SK-N-SH (cell line): Measurements from ENCODE around the gene NIN. TPM values are rescaled to one million over a fixed set of nuclear protein-coding genes. Genes with fewer than 3 reads are reported as not detected.

ENCODE experiments used
- CTCF ChIA-PET: fragments of 300-600, 350-600 bp; formaldehyde crosslinking; extraction: SDS; loops from one replicate; lab custom pipeline; 2021; lab: Yijun Ruan, JAX
- POLR2A ChIA-PET: fragments of 350-600 bp; sonication (Branson Sonifier 250); formaldehyde crosslinking; extraction: SDS; loops from one replicate; lab custom pipeline; 2020; ENCODE audit warnings: antibody characterized with exemption, inconsistent platforms; lab: Yijun Ruan, JAX
- DNase-seq: peaks from one replicate; pipeline ENCODE4 v3.0.0; 2012
- H2AFZ ChIP-seq: fragments of 200-600 bp; sonication (generic); 2 replicates; pipeline ENCODE4 v1.8.1; 2016; ENCODE audit warnings: antibody characterized with exemption, mild to moderate bottlenecking, low read depth
- H3F3A ChIP-seq: fragments of 200-600 bp; sonication (generic); replicated peaks from 2 replicates; pipeline ENCODE3; 2016; ENCODE audit warnings: antibody characterized with exemption, mild to moderate bottlenecking; ENCODE audit not compliant: insufficient read depth
- H3K27ac ChIP-seq, 2 experiments: fragments of 200-500 bp in 1 of 2; fragments of 200-600 bp in 1 of 2; sonication (Bioruptor generic) in 1 of 2; sonication (generic), shearing (Covaris generic) in 1 of 2; 2 replicates each; pipeline versions ENCODE4 v1.5.1 to v1.6.1; 2014 to 2016; ENCODE audit warnings: low read depth in 2 of 2, inconsistent platforms in 1 of 2, low read length in 1 of 2, mild to moderate bottlenecking in 1 of 2, mixed read lengths in 1 of 2
- H3K27me3 ChIP-seq: fragments of 200-600 bp; sonication (generic), shearing (Covaris generic); 2 replicates; pipeline ENCODE4 v1.6.1; 2016; ENCODE audit warnings: mixed run types; ENCODE audit not compliant: insufficient read depth
- H3K36me3 ChIP-seq, 2 experiments: fragments of 200-500 bp in 1 of 2; fragments of 200-600 bp in 1 of 2; sonication (Bioruptor generic) in 1 of 2; sonication (generic) in 1 of 2; replicated peaks in 1 of 2; 2 replicates each; pipeline versions ENCODE3 to v1.5.1; 2014 to 2016; ENCODE audit warnings: low read length in 1 of 2, mild to moderate bottlenecking in 1 of 2; ENCODE audit not compliant: insufficient read depth in 2 of 2, control insufficient read depth in 1 of 2
- H3K4me1 ChIP-seq, 2 experiments: fragments of 200-500 bp in 1 of 2; fragments of 200-600 bp in 1 of 2; sonication (Bioruptor generic) in 1 of 2; sonication (generic), shearing (Covaris generic) in 1 of 2; 2 replicates each; pipeline versions ENCODE4 v1.5.1 to v1.6.1; 2014 to 2016; ENCODE audit warnings: low read depth in 1 of 2, low read length in 1 of 2, mixed run types in 1 of 2; ENCODE audit not compliant: insufficient read depth in 2 of 2, control insufficient read depth in 1 of 2
- H3K4me2 ChIP-seq: fragments of 200-600 bp; sonication (generic), shearing (Covaris generic); 2 replicates; pipeline ENCODE4 v1.6.1; 2017; ENCODE audit warnings: mixed run types
- H3K4me3 ChIP-seq, 2 experiments: fragments of 200-500 bp in 1 of 2; fragments of 200-600 bp in 1 of 2; sonication (Bioruptor generic) in 1 of 2; sonication (generic), shearing (Covaris generic) in 1 of 2; 2 replicates each; pipeline versions ENCODE4 v1.5.1 to v1.8.1; 2014 to 2016; ENCODE audit warnings: low read depth in 2 of 2, inconsistent platforms in 1 of 2, low read length in 1 of 2, mild to moderate bottlenecking in 1 of 2, mixed read lengths in 1 of 2, moderate library complexity in 1 of 2
- H3K79me2 ChIP-seq: fragments of 200-600 bp; sonication (generic); 2 replicates; pipeline ENCODE4 v1.8.1; 2017; ENCODE audit warnings: mild to moderate bottlenecking; ENCODE audit not compliant: insufficient read depth
- H3K9ac ChIP-seq: fragments of 200-600 bp; sonication (generic); 2 replicates; pipeline ENCODE4 v1.6.1; 2017; ENCODE audit warnings: mixed run types
- H3K9me2 ChIP-seq: fragments of 200-600 bp; sonication (generic); 2 replicates; pipeline ENCODE4 v1.6.1; 2017; ENCODE audit warnings: mixed run types
- H3K9me3 ChIP-seq: fragments of 200-600 bp; sonication (generic); 2 replicates; pipeline ENCODE4 v1.6.1; 2017; ENCODE audit warnings: mixed run types, mild to moderate bottlenecking, moderate library complexity
- H4K20me1 ChIP-seq: fragments of 200-600 bp; sonication (generic); 2 replicates; pipeline ENCODE4 v1.6.1; 2017; ENCODE audit warnings: mild to moderate bottlenecking, mixed run types; ENCODE audit not compliant: insufficient read depth
- CHD2 ChIP-seq: fragments of 150-350 bp; IDR thresholded peaks from 2 replicates; pipeline ENCODE4 v1.6.1; 2018; ENCODE audit warnings: low read length; ENCODE audit not compliant: partially characterized antibody
- ELF1 ChIP-seq: IDR thresholded peaks from 2 replicates; pipeline ENCODE4 v1.4.0; 2012
- EP300 ChIP-seq, 2 experiments: IDR thresholded peaks; 2 replicates each; pipeline versions ENCODE4 v1.4.0 to v1.6.1; 2012; ENCODE audit warnings: borderline replicate concordance in 1 of 2, low read depth in 1 of 2, low read length in 1 of 2
- EZH2phosphoT487 ChIP-seq: fragments of 200-600 bp; sonication (generic); IDR thresholded peaks from 2 replicates; pipeline ENCODE4 v1.6.1; 2017; ENCODE audit warnings: low read depth, mixed run types, mild to moderate bottlenecking, antibody characterized with exemption, moderate library complexity, borderline replicate concordance
- FOSL2 ChIP-seq: IDR thresholded peaks from 2 replicates; pipeline ENCODE4 v1.4.0; 2012; ENCODE audit warnings: low read depth, mild to moderate bottlenecking, moderate library complexity, borderline replicate concordance
- GATA2 ChIP-seq: sonication (generic); formaldehyde crosslinking; IDR thresholded peaks from 2 replicates; pipeline ENCODE4 v1.5.0; 2020; ENCODE audit warnings: mild to moderate bottlenecking, missing genetic modification reagents
- MEF2A ChIP-seq: IDR thresholded peaks from 2 replicates; pipeline ENCODE4 v1.4.0; 2012; ENCODE audit warnings: low read depth, borderline replicate concordance
- MXI1 ChIP-seq: IDR thresholded peaks from 2 replicates; pipeline ENCODE4 v1.6.1; 2012; ENCODE audit warnings: mild to moderate bottlenecking, low read depth, low read length, improper control_type of control experiment
- POLR2AphosphoS5 ChIP-seq: IDR thresholded peaks from 2 replicates; pipeline ENCODE4 v1.6.1; 2012; ENCODE audit warnings: low read depth, low read length
- SMC3 ChIP-seq: IDR thresholded peaks from 2 replicates; pipeline ENCODE4 v1.6.1; 2012; ENCODE audit warnings: low read depth, low read length, improper control_type of control experiment
- TCF12 ChIP-seq: IDR thresholded peaks from 2 replicates; pipeline ENCODE4 v1.4.0; 2012
- YY1 ChIP-seq: IDR thresholded peaks from 2 replicates; pipeline ENCODE4 v1.4.0; 2012; ENCODE audit warnings: low read depth, mild to moderate bottlenecking
- WGBS: methylation state at CpG from one replicate; pipeline ENCODE4 v1.1.6; 2017; ENCODE audit warnings: low lambda C conversion rate; 5-methylcytosine and 5-hydroxymethylcytosine counted together
- polyA plus RNA-seq, 3 experiments: library from polyadenylated mRNA; depleted of rRNA; stranded (reverse); fragments of >200 nt; gene quantifications; 2 replicates each; pipeline ENCODE4 v1.2.3, GENCODE V29; 2012
- TF ChIP-seq, protein P1 (sequence below): IDR thresholded peaks from 2 replicates; pipeline ENCODE4; 2012
- TF ChIP-seq, protein P2 (sequence below): IDR thresholded peaks from 2 replicates; pipeline ENCODE4 v1.4.0; 2012; ENCODE audit warnings: low read depth, borderline replicate concordance
- TF ChIP-seq, protein P3 (sequence below): IDR thresholded peaks from 2 replicates; pipeline ENCODE4 v1.6.1; 2012; ENCODE audit warnings: mild to moderate bottlenecking, low read depth, low read length, moderate library complexity
- TF ChIP-seq, protein P4 (sequence below): IDR thresholded peaks from 2 replicates; pipeline ENCODE4 v1.4.0; 2012; ENCODE audit warnings: low read depth, borderline replicate concordance

Gene NIN
- polyA plus RNA-seq, 1 of the 3 experiments (the other 2 are of a cell fraction) = 10.0 TPM

DNA sequence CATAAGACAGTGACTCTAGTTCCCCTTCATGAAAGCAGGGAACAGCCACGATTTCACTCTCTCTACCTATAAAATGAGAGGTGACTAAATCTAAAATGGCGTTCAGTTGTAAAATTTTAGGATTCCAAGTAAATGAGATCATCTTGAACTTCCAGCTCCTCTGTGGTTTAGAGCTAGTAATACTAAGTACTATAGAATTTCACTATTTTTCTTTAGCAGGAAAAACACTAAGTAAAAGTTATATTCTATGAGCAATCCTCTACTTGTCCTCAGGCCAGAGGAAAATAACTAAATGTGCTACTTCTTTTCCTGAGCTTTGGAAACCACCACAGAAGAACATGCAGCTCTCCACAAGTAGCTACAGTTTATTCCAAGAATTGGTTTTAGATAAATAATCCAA is 55.6 kb downstream of the NIN start (continued):
- TF ChIP-seq, protein P1, sequence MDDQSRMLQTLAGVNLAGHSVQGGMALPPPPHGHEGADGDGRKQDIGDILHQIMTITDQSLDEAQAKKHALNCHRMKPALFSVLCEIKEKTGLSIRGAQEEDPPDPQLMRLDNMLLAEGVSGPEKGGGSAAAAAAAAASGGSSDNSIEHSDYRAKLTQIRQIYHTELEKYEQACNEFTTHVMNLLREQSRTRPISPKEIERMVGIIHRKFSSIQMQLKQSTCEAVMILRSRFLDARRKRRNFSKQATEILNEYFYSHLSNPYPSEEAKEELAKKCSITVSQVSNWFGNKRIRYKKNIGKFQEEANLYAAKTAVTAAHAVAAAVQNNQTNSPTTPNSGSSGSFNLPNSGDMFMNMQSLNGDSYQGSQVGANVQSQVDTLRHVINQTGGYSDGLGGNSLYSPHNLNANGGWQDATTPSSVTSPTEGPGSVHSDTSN = 0 out of 2 replicates have a peak, but pooled peaks have one; percentile 28
- TF ChIP-seq YY1 (peak; percentile 89), MEF2A (no peak), TCF12 (peak; percentile 49), CHD2 (no peak), ELF1 (no peak), EP300 (IDR thresholded peaks at IDR 0.05; ENCODE audit: borderline replicate concordance in 1 of 2, low read depth in 1 of 2, low read length in 1 of 2) (no peak; a peak in 1 of 4 replicates), EZH2phosphoT487 (no peak)
- TF ChIP-seq, protein P2, sequence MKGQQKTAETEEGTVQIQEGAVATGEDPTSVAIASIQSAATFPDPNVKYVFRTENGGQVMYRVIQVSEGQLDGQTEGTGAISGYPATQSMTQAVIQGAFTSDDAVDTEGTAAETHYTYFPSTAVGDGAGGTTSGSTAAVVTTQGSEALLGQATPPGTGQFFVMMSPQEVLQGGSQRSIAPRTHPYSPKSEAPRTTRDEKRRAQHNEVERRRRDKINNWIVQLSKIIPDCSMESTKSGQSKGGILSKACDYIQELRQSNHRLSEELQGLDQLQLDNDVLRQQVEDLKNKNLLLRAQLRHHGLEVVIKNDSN = no peak

DNA sequence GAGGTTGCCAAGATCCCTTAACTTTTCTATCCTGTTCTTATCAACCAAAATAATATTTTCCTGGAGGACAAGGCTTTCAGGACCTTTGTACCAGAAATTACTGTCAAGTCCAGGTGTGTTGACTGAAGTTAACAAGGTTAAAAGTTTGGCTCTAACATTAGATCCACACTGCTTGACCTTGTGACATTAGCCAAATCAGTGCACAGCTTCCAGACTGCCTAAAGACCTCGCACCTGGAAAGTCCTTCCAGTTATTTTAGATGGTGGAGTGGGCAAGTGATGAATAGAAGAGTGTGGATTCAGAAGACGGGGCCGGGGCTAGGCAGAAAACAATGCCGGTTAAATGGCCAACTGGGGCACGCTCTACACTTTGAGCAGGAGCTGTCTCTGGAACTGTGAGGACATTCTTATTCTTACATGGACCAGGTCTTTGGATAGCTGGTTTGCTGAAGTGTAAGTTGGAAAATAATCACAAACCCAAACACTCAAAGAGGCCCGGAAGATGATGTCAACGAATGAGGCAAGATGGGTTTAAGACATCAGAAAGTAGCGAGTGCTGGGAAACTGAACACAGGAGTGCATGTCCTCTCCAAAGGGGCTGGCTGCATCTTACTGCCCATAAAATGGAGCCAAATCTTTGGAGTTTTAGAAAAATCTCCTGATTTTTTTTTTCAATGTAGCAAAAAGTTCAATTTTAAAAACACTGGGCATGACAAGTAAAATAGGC is 56.3 kb downstream of the NIN start:
- peaks cover 32% of the 10 kb centered on the region for H3F3A ChIP-seq
- DNase-seq = no peak
- TF ChIP-seq MXI1 (no peak), SMC3 (no peak), EP300 (IDR thresholded peaks at IDR 0.05; ENCODE audit: borderline replicate concordance in 1 of 2, low read depth in 1 of 2, low read length in 1 of 2) (no peak), GATA2 (CRISPR knock-in tag) (no peak), CHD2 (no peak), FOSL2 (no peak), EZH2phosphoT487 (no peak), POLR2AphosphoS5 (no peak)
- TF ChIP-seq, protein P2 = no peak
- TF ChIP-seq, protein P3, sequence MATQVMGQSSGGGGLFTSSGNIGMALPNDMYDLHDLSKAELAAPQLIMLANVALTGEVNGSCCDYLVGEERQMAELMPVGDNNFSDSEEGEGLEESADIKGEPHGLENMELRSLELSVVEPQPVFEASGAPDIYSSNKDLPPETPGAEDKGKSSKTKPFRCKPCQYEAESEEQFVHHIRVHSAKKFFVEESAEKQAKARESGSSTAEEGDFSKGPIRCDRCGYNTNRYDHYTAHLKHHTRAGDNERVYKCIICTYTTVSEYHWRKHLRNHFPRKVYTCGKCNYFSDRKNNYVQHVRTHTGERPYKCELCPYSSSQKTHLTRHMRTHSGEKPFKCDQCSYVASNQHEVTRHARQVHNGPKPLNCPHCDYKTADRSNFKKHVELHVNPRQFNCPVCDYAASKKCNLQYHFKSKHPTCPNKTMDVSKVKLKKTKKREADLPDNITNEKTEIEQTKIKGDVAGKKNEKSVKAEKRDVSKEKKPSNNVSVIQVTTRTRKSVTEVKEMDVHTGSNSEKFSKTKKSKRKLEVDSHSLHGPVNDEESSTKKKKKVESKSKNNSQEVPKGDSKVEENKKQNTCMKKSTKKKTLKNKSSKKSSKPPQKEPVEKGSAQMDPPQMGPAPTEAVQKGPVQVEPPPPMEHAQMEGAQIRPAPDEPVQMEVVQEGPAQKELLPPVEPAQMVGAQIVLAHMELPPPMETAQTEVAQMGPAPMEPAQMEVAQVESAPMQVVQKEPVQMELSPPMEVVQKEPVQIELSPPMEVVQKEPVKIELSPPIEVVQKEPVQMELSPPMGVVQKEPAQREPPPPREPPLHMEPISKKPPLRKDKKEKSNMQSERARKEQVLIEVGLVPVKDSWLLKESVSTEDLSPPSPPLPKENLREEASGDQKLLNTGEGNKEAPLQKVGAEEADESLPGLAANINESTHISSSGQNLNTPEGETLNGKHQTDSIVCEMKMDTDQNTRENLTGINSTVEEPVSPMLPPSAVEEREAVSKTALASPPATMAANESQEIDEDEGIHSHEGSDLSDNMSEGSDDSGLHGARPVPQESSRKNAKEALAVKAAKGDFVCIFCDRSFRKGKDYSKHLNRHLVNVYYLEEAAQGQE = no peak
- TF ChIP-seq, protein P4, sequence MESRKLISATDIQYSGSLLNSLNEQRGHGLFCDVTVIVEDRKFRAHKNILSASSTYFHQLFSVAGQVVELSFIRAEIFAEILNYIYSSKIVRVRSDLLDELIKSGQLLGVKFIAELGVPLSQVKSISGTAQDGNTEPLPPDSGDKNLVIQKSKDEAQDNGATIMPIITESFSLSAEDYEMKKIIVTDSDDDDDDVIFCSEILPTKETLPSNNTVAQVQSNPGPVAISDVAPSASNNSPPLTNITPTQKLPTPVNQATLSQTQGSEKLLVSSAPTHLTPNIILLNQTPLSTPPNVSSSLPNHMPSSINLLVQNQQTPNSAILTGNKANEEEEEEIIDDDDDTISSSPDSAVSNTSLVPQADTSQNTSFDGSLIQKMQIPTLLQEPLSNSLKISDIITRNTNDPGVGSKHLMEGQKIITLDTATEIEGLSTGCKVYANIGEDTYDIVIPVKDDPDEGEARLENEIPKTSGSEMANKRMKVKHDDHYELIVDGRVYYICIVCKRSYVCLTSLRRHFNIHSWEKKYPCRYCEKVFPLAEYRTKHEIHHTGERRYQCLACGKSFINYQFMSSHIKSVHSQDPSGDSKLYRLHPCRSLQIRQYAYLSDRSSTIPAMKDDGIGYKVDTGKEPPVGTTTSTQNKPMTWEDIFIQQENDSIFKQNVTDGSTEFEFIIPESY = no peak
- TF ChIP-seq, all 33 proteins: peak for 0
- H2AFZ ChIP-seq = peak overlapping the region; percentile 31; the same call in 1 of the 2 replicates
- over 99% methylated on average over 8 of the region's 8 CpGs for WGBS
- peak overlapping the region in 1 of 2 experiments; percentile 73; a peak in 2 of 4 replicates for H3K27ac ChIP-seq
- no peak overlapping the region for H3K4me3 ChIP-seq
- H3K9ac ChIP-seq = peak overlapping the region; percentile 29; the same call in 1 of the 2 replicates
- ChIA-PET POLR2A (interaction anchor here (1.4 kb wide), 1 partner anchor 106 kb away, joined by 4 read pairs; the partner anchor contains the start of gene SAV1), CTCF (interaction anchor here (0.6 to 7.6 kb wide), 29 partner anchors 11 to 457 kb away, joined by 3 to 143 read pairs (median 5); no protein-coding TSS in a partner anchor)
- no peaks in the 10 kb centered on the region for H3K9me3 ChIP-seq
- H3K4me1 ChIP-seq = peaks cover 3 to 21% of the 10 kb centered on the region in 2 experiments; a peak in 3 of 4 replicates
- H3K4me2 ChIP-seq = peak overlapping the region; percentile 23
- H3K27me3 ChIP-seq = no peaks in the 10 kb centered on the region
- no peaks in the 10 kb centered on the region for H4K20me1 ChIP-seq
- no peaks in the 10 kb centered on the region for H3K9me2 ChIP-seq
- H3K36me3 ChIP-seq = peaks cover 45 to 53% of the 10 kb centered on the region in 2 experiments
- H3K79me2 ChIP-seq = no peaks in the 10 kb centered on the region; the same call in 1 of the 2 replicates
